ENCODE results near the gene AGBL1.

AGBL1 gene

GRCh38 chr15:86885616-86886015 lies 805.9 kb downstream of the AGBL1 start:
- H3K9me3 ChIP-seq (ENCODE audit: severe bottlenecking) = no peaks in the 10 kb centered on the region
- no peaks in the 10 kb centered on the region for H3K4me1 ChIP-seq (ENCODE audit: insufficient read depth, poor library complexity, severe bottlenecking)
- ATAC-seq (ENCODE audit: low read depth) = no peak
- peaks cover 32% of the 10 kb centered on the region for H3K27me3 ChIP-seq (ENCODE audit: insufficient read depth, poor library complexity, severe bottlenecking)
- H3K4me3 ChIP-seq (ENCODE audit: severe bottlenecking) = no peak overlapping the region
- TF ChIP-seq CTCF (IDR thresholded peaks at IDR 0.05; ENCODE audit: poor library complexity, severe bottlenecking) = no peak
- no peak for DNase-seq (ENCODE audit: low spot score)
- no peak overlapping the region for H3K27ac ChIP-seq (ENCODE audit: poor library complexity, severe bottlenecking)
- no peaks in the 10 kb centered on the region for H3K36me3 ChIP-seq (ENCODE audit: low read depth)

GRCh38 chr15:86892774-86893449 lies 813.2 kb downstream of the AGBL1 start:
- DNase-seq (ENCODE audit: low spot score) = no peak
- ATAC-seq (ENCODE audit: low read depth) = peak; percentile 90
- no peak for TF ChIP-seq CTCF (IDR thresholded peaks at IDR 0.05; ENCODE audit: poor library complexity, severe bottlenecking)
- Histone ChIP-seq H3K27me3 (ENCODE audit: insufficient read depth, poor library complexity, severe bottlenecking) (peaks cover 42% of the 10 kb centered on the region), H3K36me3 (ENCODE audit: low read depth) (no peaks in the 10 kb centered on the region), H3K9me3 (ENCODE audit: severe bottlenecking) (no peaks in the 10 kb centered on the region), H3K4me3 (ENCODE audit: severe bottlenecking) (no peak overlapping the region), H3K4me1 (ENCODE audit: insufficient read depth, poor library complexity, severe bottlenecking) (no peaks in the 10 kb centered on the region), H3K27ac (ENCODE audit: poor library complexity, severe bottlenecking) (no peak overlapping the region)

GRCh38 chr15:86894269-86894668 lies 814.6 kb downstream of the AGBL1 start:
- no peaks in the 10 kb centered on the region for H3K9me3 ChIP-seq (ENCODE audit: severe bottlenecking)
- no peaks in the 10 kb centered on the region for H3K36me3 ChIP-seq (ENCODE audit: low read depth)
- H3K4me3 ChIP-seq (ENCODE audit: severe bottlenecking) = no peak overlapping the region
- H3K4me1 ChIP-seq (ENCODE audit: insufficient read depth, poor library complexity, severe bottlenecking) = no peaks in the 10 kb centered on the region
- no peak for TF ChIP-seq CTCF (IDR thresholded peaks at IDR 0.05; ENCODE audit: poor library complexity, severe bottlenecking)
- DNase-seq (ENCODE audit: low spot score) = no peak
- no peak overlapping the region for H3K27ac ChIP-seq (ENCODE audit: poor library complexity, severe bottlenecking)
- peaks cover 32% of the 10 kb centered on the region for H3K27me3 ChIP-seq (ENCODE audit: insufficient read depth, poor library complexity, severe bottlenecking)
- 0 out of 3 replicates have a peak, but pooled peaks have one; percentile 26 for ATAC-seq (ENCODE audit: low read depth)

- TF ChIP-seq CTCF (IDR thresholded peaks at IDR 0.05; ENCODE audit: poor library complexity, severe bottlenecking) = no peak
- H3K27me3 ChIP-seq (ENCODE audit: insufficient read depth, poor library complexity, severe bottlenecking) = no peaks in the 10 kb centered on the region
- DNase-seq (ENCODE audit: low spot score) (no peak), ATAC-seq (ENCODE audit: low read depth) (no peak)
- no peaks in the 10 kb centered on the region for H3K9me3 ChIP-seq (ENCODE audit: severe bottlenecking)
- no peaks in the 10 kb centered on the region for H3K4me1 ChIP-seq (ENCODE audit: insufficient read depth, poor library complexity, severe bottlenecking)
- H3K27ac ChIP-seq (ENCODE audit: poor library complexity, severe bottlenecking) = no peak overlapping the region
- H3K36me3 ChIP-seq (ENCODE audit: low read depth) = no peaks in the 10 kb centered on the region
- H3K4me3 ChIP-seq (ENCODE audit: severe bottlenecking) = no peak overlapping the region
Observed at GRCh38 chr15:86903642-86904421, 824.2 kb downstream of the AGBL1 start.
